K562 (cell line): ENCODE results near the gene ALDH5A1. TPM values are rescaled to one million over a fixed set of nuclear protein-coding genes. Genes with fewer than 3 reads are reported as not detected.

Experiments
- ELK1 ChIP-seq: sonication (generic); formaldehyde crosslinking; IDR thresholded peaks from 2 replicates; pipeline ENCODE4 v1.8.1; 2022; ENCODE audit warnings: missing genetic modification reagents
- NFIC ChIP-seq: fragments of 450-650 bp; IDR thresholded peaks from 2 replicates; pipeline ENCODE4 v1.6.1; 2017; ENCODE audit warnings: mild to moderate bottlenecking, inconsistent platforms
- NFXL1 ChIP-seq: fragments of 450-650 bp; formaldehyde crosslinking; IDR thresholded peaks from 2 replicates; pipeline ENCODE4 v1.4.0; 2021; ENCODE audit warnings: mild to moderate bottlenecking
- PTRF ChIP-seq: fragments of 450-650 bp; IDR thresholded peaks from 2 replicates; pipeline ENCODE4 v1.6.1; 2016; ENCODE audit warnings: mild to moderate bottlenecking, missing genetic modification characterization, missing compliant biosample characterization
- RREB1 ChIP-seq: fragments of 250-450 bp; sonication (Bioruptor Pico); IDR thresholded peaks from 2 replicates; pipeline ENCODE4 v1.4.0; 2020
- TRIM28 ChIP-seq: fragments of 450-650 bp; IDR thresholded peaks from 2 replicates; pipeline ENCODE4 v1.6.1; 2017
- ZNF518B ChIP-seq: fragments of 250-450 bp; sonication (Bioruptor Pico); IDR thresholded peaks from 2 replicates; pipeline ENCODE4 v1.5.0; 2021; ENCODE audit warnings: mild to moderate bottlenecking, moderate library complexity
- ZNF609 ChIP-seq: sonication (generic); formaldehyde crosslinking; IDR thresholded peaks from 2 replicates; pipeline ENCODE4 v1.8.1; 2023; ENCODE audit warnings: missing genetic modification reagents, mild to moderate bottlenecking, borderline replicate concordance
- polyA plus RNA-seq, 8 experiments: library from polyadenylated mRNA; depleted of rRNA in 4 of 8; stranded (reverse) in 5 of 8; unstranded in 3 of 8; fragments of >200 nt; fragmentation: Nextera tagmentation in 2 of 8; fragmentation: Illumina TruSeq in 1 of 8; extraction: Ambion mirVana in 2 of 8; extraction: Trizol in 1 of 8; gene quantifications; 2 replicates each; pipeline versions ENCODE4 v1.2.1 to v1.2.3, GENCODE V29; 2011 to 2014; ENCODE audit warnings: inconsistent platforms in 1 of 8, missing spikeins in 1 of 8
- total RNA-seq, 7 experiments: library from RNA; depleted of rRNA in 6 of 7; stranded (reverse); fragments of >200 nt in 6 of 7; fragmentation: Illumina TruSeq in 2 of 7; extraction: Trizol in 2 of 7; gene quantifications; 2 replicates each; pipeline versions ENCODE4 v1.2.1 to v1.2.3, GENCODE V29; 2011 to 2021; ENCODE audit warnings: low replicate concordance in 1 of 7

Gene ALDH5A1
- total and polyA plus RNA-seq, 9 of the 15 experiments (the other 6 are each of a cell fraction or from before 2014, with no cell fraction given): 2.2 to 19.7 (median 9.5) TPM

DNA sequence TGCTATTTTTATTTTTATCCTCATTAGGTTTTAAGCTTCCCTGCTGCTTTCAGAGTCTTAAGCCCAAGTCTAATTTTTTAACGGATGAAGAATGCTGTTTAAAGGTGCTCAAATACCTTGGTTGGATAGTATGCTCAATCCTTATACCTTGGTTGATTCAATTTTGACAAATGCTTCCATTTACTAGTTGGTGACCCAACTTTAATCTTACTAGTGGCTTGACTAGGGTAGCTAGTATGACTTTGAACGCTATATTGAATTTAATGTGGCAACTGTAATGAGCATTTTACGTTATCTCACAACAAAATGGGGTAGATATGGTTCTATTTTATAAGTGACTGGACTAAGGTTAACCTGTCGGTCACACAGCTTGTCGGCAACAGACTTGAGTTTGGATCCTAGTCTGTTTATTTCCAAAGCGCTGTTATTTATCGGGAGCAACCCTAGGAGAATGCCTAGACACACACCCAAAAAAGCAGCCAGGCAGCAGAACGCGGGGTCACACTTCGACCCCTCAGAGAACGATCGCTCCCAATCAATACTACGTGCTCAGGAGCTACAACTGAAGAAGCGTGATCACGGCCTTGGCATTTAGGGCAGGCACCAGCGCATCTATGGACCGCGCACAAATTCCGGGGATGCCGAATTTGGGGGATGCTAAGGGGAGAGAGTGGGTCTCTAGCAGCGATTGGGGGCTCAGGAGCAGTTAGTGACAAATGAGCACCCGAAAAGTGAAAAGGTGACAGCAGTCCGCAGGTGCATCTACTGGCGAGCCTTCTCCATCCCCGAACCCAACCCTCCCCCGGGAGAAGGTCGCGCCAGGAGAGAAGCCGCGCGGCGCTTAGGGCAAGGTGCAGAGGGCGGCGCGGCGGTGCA lies 586 bp upstream of the ALDH5A1 start (continued):
- TF ChIP-seq NFXL1 (CRISPR knock-in tag) (0 out of 2 replicates have a peak, but pooled peaks have one; percentile 22), RREB1 (CRISPR knock-in tag) (no peak), ZNF518B (CRISPR knock-in tag) (no peak), ELK1 (CRISPR knock-in tag) (no peak), TRIM28 (no peak), NFIC (no peak), ZNF609 (CRISPR knock-in tag) (no peak), PTRF (peak; percentile 48; the same call in 1 of the 2 replicates)
